Mammary epithelial cell (primary cell): ENCODE data around the gene RNF150.

ENCODE experiments used
- EZH2 ChIP-seq: IDR thresholded peaks from 2 replicates; pipeline ENCODE4 v1.6.1; 2012; ENCODE audit warnings: low read length, inconsistent platforms, borderline replicate concordance
- TF ChIP-seq, protein P1 (sequence below), 2 donors: IDR thresholded peaks in 1 of 2; conservative IDR thresholded peaks in 1 of 2; 2 replicates each; pipeline ENCODE4 v1.5.1; 2011 to 2012; ENCODE audit warnings: inconsistent platforms in 2 of 2, low read length in 2 of 2, mild to moderate bottlenecking in 2 of 2, control low read depth in 1 of 2, low read depth in 1 of 2; ENCODE audit not compliant: insufficient read depth in 1 of 2; ENCODE audit errors: extremely low read depth in 1 of 2

DNA sequence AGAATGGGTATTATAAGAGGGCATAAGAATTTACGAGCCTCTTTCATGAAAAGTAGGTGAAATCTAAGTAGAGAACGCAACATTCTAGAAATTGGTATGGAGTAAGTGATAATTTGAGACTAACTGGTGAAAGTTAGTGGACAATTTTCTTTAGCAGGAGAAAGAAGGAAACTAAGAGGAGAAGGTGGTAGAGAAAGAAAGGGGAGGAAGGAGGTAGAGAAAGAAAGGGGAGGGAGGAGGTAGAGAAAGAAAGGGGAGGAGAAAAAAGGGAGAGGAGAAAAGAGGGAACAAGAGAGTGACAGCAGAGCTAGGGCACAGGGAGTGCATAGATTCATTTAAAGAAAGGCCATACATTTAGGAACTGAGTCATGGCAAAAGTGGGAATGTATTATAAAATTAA lies 94.1 kb downstream of the RNF150 start:
- TF ChIP-seq, protein P1, sequence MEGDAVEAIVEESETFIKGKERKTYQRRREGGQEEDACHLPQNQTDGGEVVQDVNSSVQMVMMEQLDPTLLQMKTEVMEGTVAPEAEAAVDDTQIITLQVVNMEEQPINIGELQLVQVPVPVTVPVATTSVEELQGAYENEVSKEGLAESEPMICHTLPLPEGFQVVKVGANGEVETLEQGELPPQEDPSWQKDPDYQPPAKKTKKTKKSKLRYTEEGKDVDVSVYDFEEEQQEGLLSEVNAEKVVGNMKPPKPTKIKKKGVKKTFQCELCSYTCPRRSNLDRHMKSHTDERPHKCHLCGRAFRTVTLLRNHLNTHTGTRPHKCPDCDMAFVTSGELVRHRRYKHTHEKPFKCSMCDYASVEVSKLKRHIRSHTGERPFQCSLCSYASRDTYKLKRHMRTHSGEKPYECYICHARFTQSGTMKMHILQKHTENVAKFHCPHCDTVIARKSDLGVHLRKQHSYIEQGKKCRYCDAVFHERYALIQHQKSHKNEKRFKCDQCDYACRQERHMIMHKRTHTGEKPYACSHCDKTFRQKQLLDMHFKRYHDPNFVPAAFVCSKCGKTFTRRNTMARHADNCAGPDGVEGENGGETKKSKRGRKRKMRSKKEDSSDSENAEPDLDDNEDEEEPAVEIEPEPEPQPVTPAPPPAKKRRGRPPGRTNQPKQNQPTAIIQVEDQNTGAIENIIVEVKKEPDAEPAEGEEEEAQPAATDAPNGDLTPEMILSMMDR (conservative IDR thresholded peaks at IDR 0.05 in 1 of 2, IDR thresholded peaks at IDR 0.05 in 1 of 2; ENCODE audit: extremely low read depth in 1 of 2, insufficient read depth in 1 of 2, low read depth in 1 of 2, low read length in 2 of 2), result no peak
- no peak for TF ChIP-seq EZH2
